GM12878 (cell line): ENCODE results near the gene HAP1. TPM values are rescaled to one million over a fixed set of nuclear protein-coding genes. Genes with fewer than 3 reads are reported as not detected.

Source experiments
- ATAC-seq: fragments of 200-7000 bp; cut with Tn5 transposase; 3 replicates; pipeline ENCODE4 v1.9.1; 2020; ENCODE audit warnings: mild to moderate bottlenecking, moderate library complexity
- BruUV-seq: library from RNA; stranded (reverse); fragments of 400-500 nt; replicated peaks from 2 replicates; lab custom pipeline; 2021; lab: Mats Ljungman, UMichigan
- CTCF ChIA-PET: fragments of 300-600 bp; sonication (Branson Sonifier 250); formaldehyde crosslinking; extraction: SDS; loops from one replicate; lab custom pipeline; 2021; ENCODE audit warnings: inconsistent platforms; lab: Yijun Ruan, JAX
- POLR2A ChIA-PET: fragments of 350-600 bp; formaldehyde crosslinking; extraction: SDS; loops from one replicate; lab custom pipeline; 2021; ENCODE audit warnings: inconsistent platforms; lab: Charles Lee
- RAD21 ChIA-PET: fragments of 300-600 bp; sonication (Branson Sonifier 250); formaldehyde crosslinking; loops from one replicate; lab custom pipeline; 2023; ENCODE audit warnings: antibody characterized with exemption; ENCODE audit not compliant: unreplicated experiment; lab: Charles Lee
- SMC1A ChIA-PET: fragments of 300-600 bp; sonication (Branson Sonifier 250); formaldehyde crosslinking; loops from one replicate; lab custom pipeline; 2023; ENCODE audit not compliant: unreplicated experiment, uncharacterized antibody; lab: Charles Lee
- DNase-seq: peaks from one replicate; pipeline ENCODE4 v3.0.0-alpha.2; 2011; ENCODE audit warnings: low read depth, low spot score
- FAIRE-seq: peaks from 3 replicates; lab custom pipeline; 2011; peaks lifted over from hg19 to GRCh38; lab: Jason Lieb, UNC
- H2AFZ ChIP-seq: 2 replicates; pipeline ENCODE4 v1.6.0; 2011; ENCODE audit warnings: low read depth, low read length, control low read depth; ENCODE audit not compliant: control insufficient read depth
- H3K27ac ChIP-seq: 2 replicates; pipeline ENCODE4 v1.5.1; 2011; ENCODE audit warnings: control low read depth; ENCODE audit not compliant: control insufficient read depth, insufficient read depth
- H3K27me3 ChIP-seq, 2 experiments: replicated peaks in 1 of 2; 2 replicates each; pipeline versions ENCODE4 v1.6.0 to v1.6.1; 2011; ENCODE audit warnings: low read length in 1 of 2; ENCODE audit not compliant: control insufficient read depth in 2 of 2, insufficient read depth in 2 of 2
- H3K36me3 ChIP-seq, 2 experiments: 2 replicates each; pipeline ENCODE4 v1.5.1; 2011; ENCODE audit warnings: low read length in 1 of 2; ENCODE audit not compliant: control insufficient read depth in 2 of 2, insufficient read depth in 2 of 2
- H3K4me1 ChIP-seq: 2 replicates; pipeline ENCODE4 v1.6.1; 2011; ENCODE audit warnings: mild to moderate bottlenecking, low read length, moderate library complexity, mixed read lengths; ENCODE audit not compliant: control insufficient read depth, insufficient read depth
- H3K4me2 ChIP-seq: 2 replicates; pipeline ENCODE4 v1.6.0; 2011; ENCODE audit warnings: control low read depth; ENCODE audit not compliant: control insufficient read depth, insufficient read depth
- H3K4me3 ChIP-seq: fragments of 200-600 bp; sonication (generic); 2 replicates; pipeline ENCODE4 v1.5.1; 2016
- H3K79me2 ChIP-seq: 2 replicates; pipeline ENCODE4 v1.6.0; 2011; ENCODE audit warnings: low read length; ENCODE audit not compliant: control insufficient read depth, insufficient read depth
- H3K9ac ChIP-seq: 2 replicates; pipeline ENCODE4 v1.8.0; 2011; ENCODE audit warnings: low read length, control low read depth, mixed read lengths; ENCODE audit not compliant: control insufficient read depth, insufficient read depth
- H3K9me3 ChIP-seq: replicated peaks from 3 replicates; pipeline ENCODE4 v1.5.1; 2011; ENCODE audit warnings: mild to moderate bottlenecking, low read length; ENCODE audit not compliant: control insufficient read depth, insufficient read depth
- H4K20me1 ChIP-seq: 2 replicates; pipeline ENCODE4 v1.6.0; 2011; ENCODE audit not compliant: control insufficient read depth, insufficient read depth
- ATF7 ChIP-seq: fragments of 450-650 bp; IDR thresholded peaks from 2 replicates; pipeline ENCODE4 v1.6.1; 2016; ENCODE audit warnings: low read depth, mild to moderate bottlenecking
- BACH1 ChIP-seq: fragments of 450-650 bp; IDR thresholded peaks from 2 replicates; pipeline ENCODE4 v1.6.1; 2017; ENCODE audit warnings: mild to moderate bottlenecking, borderline replicate concordance
- CEBPB ChIP-seq, 2 experiments: fragments of 150-350 bp in 1 of 2; IDR thresholded peaks; 2 replicates each; pipeline ENCODE4 v1.6.1; 2012 to 2014; ENCODE audit warnings: low read depth in 2 of 2, low read length in 2 of 2, borderline replicate concordance in 1 of 2, inconsistent platforms in 1 of 2
- CEBPZ ChIP-seq: fragments of 150-350 bp; IDR thresholded peaks from 2 replicates; pipeline ENCODE4 v1.6.1; 2016; ENCODE audit warnings: low read depth, low read length
- IRF5 ChIP-seq: fragments of 450-650 bp; IDR thresholded peaks from 2 replicates; pipeline ENCODE4 v1.6.1; 2017; ENCODE audit warnings: borderline replicate concordance
- MYB ChIP-seq: fragments of 150-350 bp; IDR thresholded peaks from 2 replicates; pipeline ENCODE4 v1.6.1; 2014; ENCODE audit warnings: mild to moderate bottlenecking, low read depth, low read length, borderline replicate concordance
- NFYB ChIP-seq: IDR thresholded peaks from 2 replicates; pipeline ENCODE4 v1.6.1; 2011; ENCODE audit warnings: low read depth, mild to moderate bottlenecking, low read length, improper control_type of control experiment, moderate library complexity; ENCODE audit not compliant: insufficient read depth
- POU2F2 ChIP-seq: IDR thresholded peaks from 3 replicates; pipeline ENCODE4 v1.6.1; 2011; ENCODE audit warnings: low read depth, mild to moderate bottlenecking, low read length, borderline replicate concordance
- RCOR1 ChIP-seq: conservative IDR thresholded peaks from 2 replicates; pipeline ENCODE4 v1.6.1; 2012; ENCODE audit warnings: low read depth, low read length, improper control_type of control experiment
- RELB ChIP-seq: fragments of 450-650 bp; IDR thresholded peaks from 2 replicates; pipeline ENCODE4 v1.6.1; 2017; ENCODE audit warnings: low read depth, mild to moderate bottlenecking, moderate library complexity
- SIN3A ChIP-seq: IDR thresholded peaks from 2 replicates; pipeline ENCODE4 v1.6.1; 2012; ENCODE audit warnings: low read depth, low read length, improper control_type of control experiment
- STAT3 ChIP-seq: IDR thresholded peaks from 2 replicates; pipeline ENCODE4 v1.6.1; 2011; ENCODE audit warnings: low read depth, low read length, improper control_type of control experiment
- WGBS: methylation state at CpG from one replicate; pipeline ENCODE4 v1.1.6; 2016; ENCODE audit warnings: low lambda C conversion rate; ENCODE audit not compliant: insufficient replicate concordance, insufficient coverage; ENCODE audit errors: missing lambda C conversion rate; 5-methylcytosine and 5-hydroxymethylcytosine counted together
- in situ Hi-C: fragments of 300-500 bp; cut with MboI; formaldehyde crosslinking; loops from 9 replicates; pipeline ENCODE4 v1.14.3; 2018; ENCODE audit warnings: mixed read lengths
- intact Hi-C: fragments of 100-400 bp; cut with micrococcal nuclease; formaldehyde crosslinking; loops from one replicate; pipeline ENCODE4 v1.14.2; 2022; ENCODE audit not compliant: unreplicated experiment
- polyA plus RNA-seq, 11 experiments: library from polyadenylated mRNA; depleted of rRNA in 4 of 11; unstranded in 6 of 11; stranded (reverse) in 5 of 11; fragments of >200 nt; fragmentation: Nextera tagmentation in 4 of 11; fragmentation: Illumina TruSeq in 1 of 11; extraction: Ambion mirVana in 4 of 11; extraction: Trizol in 1 of 11; gene quantifications; 1 replicate in 1 of 11; 2 replicates in 10 of 11; pipeline versions ENCODE4 v1.2.1 to v1.2.3, GENCODE V29; 2011 to 2016; ENCODE audit warnings: inconsistent platforms in 2 of 11, missing spikeins in 2 of 11, low read depth in 1 of 11
- total RNA-seq, 4 experiments: library from RNA; depleted of rRNA in 3 of 4; stranded (reverse); fragments of >200 nt in 3 of 4; fragmentation: Illumina TruSeq in 1 of 4; extraction: Trizol in 1 of 4; gene quantifications; 2 replicates each; pipeline versions ENCODE4 v1.2.1 to v1.2.3, GENCODE V29; 2013 to 2021

The HAP1 gene
- total and polyA plus RNA-seq, 10 of the 15 experiments (the other 5 are each of a cell fraction or from before 2014, with no cell fraction given): not detected

GRCh38 chr17:41769985-41770384, 35.5 kb upstream of the HAP1 start:
- Histone ChIP-seq H2AFZ (no peak overlapping the region), H3K79me2 (peaks cover 4% of the 10 kb centered on the region), H3K36me3 (no peaks in the 10 kb centered on the region), H4K20me1 (no peaks in the 10 kb centered on the region), H3K4me2 (peak overlapping the region; percentile 42; the same call in 1 of the 2 replicates), H3K9me3 (no peaks in the 10 kb centered on the region), H3K4me3 (no peak overlapping the region), H3K9ac (no peak overlapping the region; the same call in 1 of the 2 replicates), H3K27ac (no peak overlapping the region), H3K27me3 (no peaks in the 10 kb centered on the region; a peak in 1 of 4 replicates), H3K4me1 (no peaks in the 10 kb centered on the region)
- FAIRE-seq (no peak), DNase-seq (no peak), ATAC-seq (no peak)
- intact Hi-C loops (no loop called here), in situ Hi-C loops (no loop called here)
- SMC1A ChIA-PET: interaction anchor here (2.4 kb wide), 1 partner anchor 16 kb away, joined by 8 read pairs; the partner anchor contains the start of gene JUP
- 0% methylated on average over 3 of the region's 3 CpGs for WGBS
- POLR2A ChIA-PET: no interaction called here
- RAD21 ChIA-PET: interaction anchor here (0.7 to 1.5 kb wide), 2 partner anchors 17 to 31 kb away, joined by 3 to 4 read pairs; partner anchors contain the start of gene JUP
- BruUV-seq: no TSS peak
- TF ChIP-seq SIN3A (no peak), IRF5 (no peak), MYB (no peak), BACH1 (no peak), STAT3 (no peak), CEBPZ (no peak), NFYB (no peak), POU2F2 (no peak), RELB (no peak), RCOR1 (no peak), ATF7 (no peak), CEBPB (IDR thresholded peaks at IDR 0.05; ENCODE audit: borderline replicate concordance in 1 of 2, low read depth in 2 of 2, low read length in 2 of 2) (no peak)
- CTCF ChIA-PET: interaction anchor here (1.5 kb wide), 1 partner anchor 34 kb away, joined by 3 read pairs; no protein-coding TSS in a partner anchor
